Erythroblast (primary cell): ENCODE measurements around the gene DNAJC28.

Source experiments
- GATA1 ChIP-seq: IDR thresholded peaks from 2 replicates; pipeline ENCODE4 v1.6.1; 2011; ENCODE audit warnings: low read depth, mild to moderate bottlenecking, control low read depth, low read length, moderate library complexity
- POLR2A ChIP-seq: IDR thresholded peaks from 2 replicates; pipeline ENCODE4 v1.6.1; 2011; ENCODE audit warnings: mild to moderate bottlenecking, low read length

DNA sequence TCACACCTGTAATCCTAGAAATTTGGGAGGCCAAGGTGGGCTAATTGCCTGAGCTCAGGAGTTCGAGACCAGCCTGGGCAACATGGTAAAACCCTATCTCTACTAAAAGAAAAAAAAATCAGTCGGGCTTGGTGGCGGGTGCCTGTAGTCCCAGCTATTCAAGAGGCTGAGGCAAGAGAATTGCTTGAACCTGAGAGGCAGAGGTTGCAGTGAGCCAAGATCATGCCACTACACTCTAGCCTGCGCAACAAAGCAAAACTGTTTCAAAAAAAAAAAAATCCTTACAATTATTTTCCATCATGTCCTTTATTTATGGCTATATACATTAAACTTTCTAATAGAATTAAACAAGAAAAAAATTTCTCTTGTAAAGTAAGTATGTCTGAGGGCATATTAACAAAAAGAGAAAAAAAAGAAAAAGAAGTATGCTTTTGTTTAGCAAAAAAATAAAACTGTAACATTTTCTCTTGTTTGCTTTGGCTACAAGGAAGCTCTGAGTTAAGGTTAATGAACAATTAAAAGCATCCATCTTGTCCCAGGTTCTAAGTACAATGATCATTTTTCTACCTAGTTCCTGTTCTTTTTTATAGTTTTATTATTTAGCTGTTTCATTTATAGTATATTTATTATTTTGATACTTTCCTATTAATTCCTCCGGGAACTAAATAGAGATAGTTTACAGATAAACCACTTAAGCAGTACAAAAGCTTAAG lies 29.8 kb downstream of the DNAJC28 start:
- TF ChIP-seq POLR2A (no peak), GATA1 (no peak)
